ENCODE data around the gene VIM. TPM values are rescaled to one million over a fixed set of nuclear protein-coding genes. Genes with fewer than 3 reads are reported as not detected.
"Not testable (repeated sequence)": the region's sequence is repeated elsewhere in the genome, so short reads cannot be mapped to it uniquely, and the experiment has no call there.

The VIM gene
- total RNA-seq, 1 donor from 2014 or later, result 2,114 TPM

- Mint-ChIP-seq H3K27ac (ENCODE audit: unreplicated experiment) (no peak overlapping the region), H3K4me1 (ENCODE audit: unreplicated experiment) (no peaks in the 10 kb centered on the region), H3K27me3 (ENCODE audit: unreplicated experiment) (no peaks in the 10 kb centered on the region), H3K9me3 (ENCODE audit: unreplicated experiment) (no peaks in the 10 kb centered on the region), H3K4me3 (ENCODE audit: unreplicated experiment) (no peak overlapping the region), H3K36me3 (ENCODE audit: unreplicated experiment) (no peaks in the 10 kb centered on the region)
- no peak for DNase-seq (ENCODE audit: extremely low spot score, unreplicated experiment)
- peak; percentile 26 for TF ChIP-seq CTCF (IDR thresholded peaks at IDR 0.05)
Measured at GRCh38 chr10:17250736-17251135, 22.7 kb downstream of the VIM start.

- not testable (repeated sequence) for H3K36me3 Mint-ChIP-seq (ENCODE audit: unreplicated experiment); H3K4me1 Mint-ChIP-seq (ENCODE audit: unreplicated experiment); H3K4me3 Mint-ChIP-seq (ENCODE audit: unreplicated experiment); H3K9me3 Mint-ChIP-seq (ENCODE audit: unreplicated experiment); H3K27ac Mint-ChIP-seq (ENCODE audit: unreplicated experiment); DNase-seq (ENCODE audit: extremely low spot score, unreplicated experiment); H3K27me3 Mint-ChIP-seq (ENCODE audit: unreplicated experiment)
Measured at GRCh38 chr10:17254543-17255050, 26.6 kb downstream of the VIM start.

GRCh38 chr10:17255512-17255911 lies 27.5 kb downstream of the VIM start:
- H3K27me3 Mint-ChIP-seq (ENCODE audit: unreplicated experiment), result no peaks in the 10 kb centered on the region
- H3K4me3 Mint-ChIP-seq (ENCODE audit: unreplicated experiment), result no peak overlapping the region
- no peaks in the 10 kb centered on the region for H3K9me3 Mint-ChIP-seq (ENCODE audit: unreplicated experiment)
- DNase-seq (ENCODE audit: extremely low spot score, unreplicated experiment), result no peak
- peaks cover 4% of the 10 kb centered on the region for H3K4me1 Mint-ChIP-seq (ENCODE audit: unreplicated experiment)
- no peak overlapping the region for H3K27ac Mint-ChIP-seq (ENCODE audit: unreplicated experiment)
- TF ChIP-seq CTCF (IDR thresholded peaks at IDR 0.05), result no peak
- H3K36me3 Mint-ChIP-seq (ENCODE audit: unreplicated experiment), result no peaks in the 10 kb centered on the region

GRCh38 chr10:17256051-17256450 lies 28.0 kb downstream of the VIM start:
- Mint-ChIP-seq H3K36me3 (ENCODE audit: unreplicated experiment) (no peaks in the 10 kb centered on the region), H3K9me3 (ENCODE audit: unreplicated experiment) (no peaks in the 10 kb centered on the region), H3K27ac (ENCODE audit: unreplicated experiment) (no peak overlapping the region), H3K4me3 (ENCODE audit: unreplicated experiment) (no peak overlapping the region), H3K27me3 (ENCODE audit: unreplicated experiment) (no peaks in the 10 kb centered on the region), H3K4me1 (ENCODE audit: unreplicated experiment) (peaks cover 4% of the 10 kb centered on the region)
- DNase-seq (ENCODE audit: extremely low spot score, unreplicated experiment), result no peak
- no peak for TF ChIP-seq CTCF (IDR thresholded peaks at IDR 0.05)

- Mint-ChIP-seq H3K4me3 (ENCODE audit: unreplicated experiment) (no peak overlapping the region), H3K36me3 (ENCODE audit: unreplicated experiment) (no peaks in the 10 kb centered on the region), H3K27me3 (ENCODE audit: unreplicated experiment) (no peaks in the 10 kb centered on the region), H3K9me3 (ENCODE audit: unreplicated experiment) (peaks cover 1% of the 10 kb centered on the region), H3K27ac (ENCODE audit: unreplicated experiment) (no peak overlapping the region), H3K4me1 (ENCODE audit: unreplicated experiment) (peaks cover 4% of the 10 kb centered on the region)
- no peak for DNase-seq (ENCODE audit: extremely low spot score, unreplicated experiment)
- no peak for TF ChIP-seq CTCF (IDR thresholded peaks at IDR 0.05)
Measured at GRCh38 chr10:17256627-17257026, 28.6 kb downstream of the VIM start.

Measured in osteocyte (in vitro differentiated cells).